ENCODE results near the gene RNF212B.

Gene RNF212B

DNA sequence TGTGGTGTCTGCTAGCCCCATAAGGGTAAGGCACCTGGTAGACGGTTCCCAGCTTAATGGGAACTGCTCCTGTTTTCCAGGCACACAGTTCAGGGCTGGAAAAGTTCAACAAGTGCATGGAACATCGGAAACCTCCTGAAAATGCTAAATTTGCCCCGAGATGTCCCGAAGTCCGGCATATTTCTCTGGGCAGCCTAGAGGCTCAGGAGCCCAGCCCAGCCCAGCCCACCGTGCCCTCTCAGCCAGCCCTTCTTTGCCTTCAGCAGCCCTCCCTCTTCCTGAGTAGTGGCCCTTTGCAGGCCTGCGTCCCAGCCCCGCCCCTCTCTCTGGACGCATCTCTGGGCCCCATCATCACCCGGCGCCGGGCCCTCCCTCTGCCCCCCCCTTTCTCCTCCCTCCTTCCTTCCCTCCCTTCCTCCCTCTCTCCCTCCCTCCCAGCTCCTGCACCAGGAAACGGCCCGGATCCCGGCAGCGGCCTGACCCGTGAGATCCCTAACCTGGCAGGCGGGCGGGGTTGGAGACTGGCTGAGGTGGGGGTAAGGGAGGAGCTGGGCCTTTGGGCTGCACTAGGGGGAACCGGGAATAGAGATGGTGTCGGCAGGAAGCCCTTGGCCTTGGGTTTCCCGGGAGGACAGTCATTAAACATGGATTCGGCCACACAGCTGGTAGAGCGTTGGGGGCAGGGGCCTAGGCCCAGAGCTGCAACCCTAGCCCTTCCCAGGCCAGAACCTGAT, 68.8 kb downstream of the RNF212B start, which contains the start of gene BCL2L2:
Gene BCL2L2, plus strand, starts transcription at position 422 of the 734 bp plus-strand sequence. CDS start 935 bp downstream, outside the sequence.
- DNase-seq (ENCODE audit: low read depth, low spot score) = no peak
- Histone ChIP-seq H3K27me3 (ENCODE audit: control insufficient read depth, insufficient read depth, low read length) (peaks cover 2% of the 10 kb centered on the region; the same call in 1 of the 2 replicates), H3K4me1 (ENCODE audit: control insufficient read depth, insufficient read depth, low read length) (no peaks in the 10 kb centered on the region), H3K27ac (ENCODE audit: low read length) (no peak within 1 kb of the TSS), H3K36me3 (ENCODE audit: control insufficient read depth, insufficient read depth, low read length) (peaks cover 7% of the 10 kb centered on the region; the same call in 1 of the 2 replicates), H3K4me3 (ENCODE audit: low read length) (peak within 1 kb of the TSS; percentile 83), H3K9me3 (ENCODE audit: control insufficient read depth, insufficient read depth, low read length) (no peaks in the 10 kb centered on the region)
- WGBS (ENCODE audit: insufficient coverage, insufficient read length) = no CpG with 5 or more reads among the region's 24 CpGs

DNA sequence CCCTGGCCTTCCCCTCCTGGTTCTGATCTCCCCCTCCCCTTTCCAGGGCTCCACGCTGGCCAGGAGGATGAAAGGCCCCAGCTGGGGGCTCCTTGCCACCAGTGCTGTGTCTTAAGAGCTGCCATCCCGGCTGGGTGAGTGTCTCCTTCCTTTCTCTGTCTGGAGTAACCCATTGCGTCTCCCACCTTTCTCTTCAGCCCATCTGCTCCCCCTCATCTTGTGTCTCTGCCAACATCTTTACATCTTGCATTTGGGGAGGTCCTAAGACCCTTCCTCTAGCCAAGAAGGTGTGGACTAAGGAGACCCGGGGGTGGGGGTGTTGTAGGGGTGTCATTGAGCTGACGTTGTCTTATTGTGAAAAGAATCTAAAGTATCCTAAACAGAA, 69.4 kb downstream of the RNF212B start:
- no CpG with 5 or more reads among the region's 5 CpGs for WGBS (ENCODE audit: insufficient coverage, insufficient read length)
- no peak overlapping the region for H3K27ac ChIP-seq (ENCODE audit: low read length)
- DNase-seq (ENCODE audit: low read depth, low spot score) = no peak
- peaks cover 2% of the 10 kb centered on the region; the same call in 1 of the 2 replicates for H3K27me3 ChIP-seq (ENCODE audit: control insufficient read depth, insufficient read depth, low read length)
- no peaks in the 10 kb centered on the region for H3K4me1 ChIP-seq (ENCODE audit: control insufficient read depth, insufficient read depth, low read length)
- peak overlapping the region; percentile 83 for H3K4me3 ChIP-seq (ENCODE audit: low read length)
- H3K36me3 ChIP-seq (ENCODE audit: control insufficient read depth, insufficient read depth, low read length) = peaks cover 7% of the 10 kb centered on the region; the same call in 1 of the 2 replicates
- H3K9me3 ChIP-seq (ENCODE audit: control insufficient read depth, insufficient read depth, low read length) = no peaks in the 10 kb centered on the region

DNA sequence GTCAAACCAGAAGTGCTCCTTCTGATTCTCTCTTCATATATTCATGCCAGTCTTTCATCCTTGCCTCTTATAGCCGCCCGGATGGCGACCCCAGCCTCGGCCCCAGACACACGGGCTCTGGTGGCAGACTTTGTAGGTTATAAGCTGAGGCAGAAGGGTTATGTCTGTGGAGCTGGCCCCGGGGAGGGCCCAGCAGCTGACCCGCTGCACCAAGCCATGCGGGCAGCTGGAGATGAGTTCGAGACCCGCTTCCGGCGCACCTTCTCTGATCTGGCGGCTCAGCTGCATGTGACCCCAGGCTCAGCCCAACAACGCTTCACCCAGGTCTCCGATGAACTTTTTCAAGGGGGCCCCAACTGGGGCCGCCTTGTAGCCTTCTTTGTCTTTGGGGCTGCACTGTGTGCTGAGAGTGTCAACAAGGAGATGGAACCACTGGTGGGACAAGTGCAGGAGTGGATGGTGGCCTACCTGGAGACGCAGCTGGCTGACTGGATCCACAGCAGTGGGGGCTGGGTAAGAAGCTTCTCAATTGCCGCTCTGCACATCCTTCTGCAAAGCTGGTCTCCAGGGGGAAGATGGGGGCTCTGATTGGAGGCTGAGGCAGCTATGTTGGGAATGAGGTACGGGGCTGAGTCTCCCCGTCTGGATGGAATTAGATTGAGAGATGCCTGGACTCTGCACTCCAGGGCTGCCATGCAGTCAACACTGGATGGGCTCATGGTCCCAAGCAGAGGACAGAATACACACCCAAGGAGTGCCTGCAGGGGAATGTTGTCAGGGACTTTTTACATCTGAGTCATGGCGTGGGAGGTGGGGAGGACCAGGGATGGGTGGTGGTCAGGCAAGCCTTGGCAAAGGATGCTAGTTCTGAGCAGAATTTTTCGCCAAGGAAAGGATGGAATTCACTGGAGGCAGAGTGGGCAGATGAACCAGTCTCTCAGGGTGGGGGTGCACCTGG, 70.2 kb downstream of the RNF212B start:
- no peaks in the 10 kb centered on the region for H3K4me1 ChIP-seq (ENCODE audit: control insufficient read depth, insufficient read depth, low read length)
- H3K27ac ChIP-seq (ENCODE audit: low read length) = no peak overlapping the region
- no peaks in the 10 kb centered on the region for H3K9me3 ChIP-seq (ENCODE audit: control insufficient read depth, insufficient read depth, low read length)
- H3K36me3 ChIP-seq (ENCODE audit: control insufficient read depth, insufficient read depth, low read length) = peaks cover 7% of the 10 kb centered on the region; the same call in 1 of the 2 replicates
- DNase-seq (ENCODE audit: low read depth, low spot score) = no peak
- H3K27me3 ChIP-seq (ENCODE audit: control insufficient read depth, insufficient read depth, low read length) = peaks cover 2% of the 10 kb centered on the region; the same call in 1 of the 2 replicates
- H3K4me3 ChIP-seq (ENCODE audit: low read length) = no peak overlapping the region
- WGBS (ENCODE audit: insufficient coverage, insufficient read length) = no CpG with 5 or more reads among the region's 22 CpGs

DNA sequence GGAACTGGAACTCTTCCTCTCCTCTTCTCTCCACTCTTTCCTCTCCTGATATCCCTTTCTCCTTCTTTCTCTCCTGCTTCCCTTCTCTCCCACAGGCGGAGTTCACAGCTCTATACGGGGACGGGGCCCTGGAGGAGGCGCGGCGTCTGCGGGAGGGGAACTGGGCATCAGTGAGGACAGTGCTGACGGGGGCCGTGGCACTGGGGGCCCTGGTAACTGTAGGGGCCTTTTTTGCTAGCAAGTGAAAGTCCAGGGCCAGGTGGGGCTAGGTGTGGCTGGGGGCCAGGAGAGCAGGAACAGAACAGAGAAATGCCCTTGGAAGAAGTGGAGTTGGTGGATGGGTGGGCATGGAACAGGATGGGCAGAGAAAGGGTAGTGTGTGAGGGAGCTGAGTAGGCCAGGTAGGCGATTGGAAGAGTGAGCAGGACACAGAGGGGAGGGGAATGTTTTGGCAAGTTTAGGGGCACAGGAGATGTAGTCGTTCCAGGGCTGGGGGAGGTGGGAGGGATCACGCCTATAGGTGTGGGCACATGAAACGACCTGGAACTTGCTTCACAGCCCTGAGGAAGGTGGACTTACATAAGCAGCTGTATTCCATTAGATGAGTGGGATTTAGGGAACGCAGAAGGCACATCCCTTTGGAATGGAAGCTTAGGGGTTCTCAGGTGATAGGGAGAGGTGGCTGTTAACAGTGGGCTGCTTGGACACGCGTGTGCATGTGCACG, 71.1 kb downstream of the RNF212B start:
- H3K36me3 ChIP-seq (ENCODE audit: control insufficient read depth, insufficient read depth, low read length) = peaks cover 7% of the 10 kb centered on the region; the same call in 1 of the 2 replicates
- no CpG with 5 or more reads among the region's 17 CpGs for WGBS (ENCODE audit: insufficient coverage, insufficient read length)
- no peak for DNase-seq (ENCODE audit: low read depth, low spot score)
- no peaks in the 10 kb centered on the region for H3K9me3 ChIP-seq (ENCODE audit: control insufficient read depth, insufficient read depth, low read length)
- no peak overlapping the region for H3K4me3 ChIP-seq (ENCODE audit: low read length)
- H3K27ac ChIP-seq (ENCODE audit: low read length) = no peak overlapping the region
- no peaks in the 10 kb centered on the region for H3K27me3 ChIP-seq (ENCODE audit: control insufficient read depth, insufficient read depth, low read length)
- no peaks in the 10 kb centered on the region for H3K4me1 ChIP-seq (ENCODE audit: control insufficient read depth, insufficient read depth, low read length)

DNA sequence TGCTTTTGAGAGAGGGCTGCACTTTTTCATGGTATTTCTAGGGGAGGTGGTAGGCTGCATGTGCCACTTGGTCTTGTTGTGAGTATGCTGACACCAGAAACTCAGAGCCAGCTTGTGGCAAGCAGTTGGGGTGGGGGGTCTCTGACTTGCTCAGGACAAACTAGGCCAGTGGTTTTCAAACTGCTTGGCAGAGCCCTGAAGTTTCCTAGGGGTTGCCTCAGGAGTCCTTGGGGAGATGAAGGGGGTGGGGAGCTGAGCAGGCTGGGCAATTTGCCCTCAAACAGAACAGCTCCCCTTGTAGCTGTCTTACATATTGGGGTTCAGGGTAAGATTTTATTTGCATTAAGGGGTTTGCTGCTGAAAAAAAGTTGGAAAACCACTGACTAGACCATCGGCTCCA, 72.8 kb downstream of the RNF212B start:
- Histone ChIP-seq H3K27me3 (ENCODE audit: control insufficient read depth, insufficient read depth, low read length) (no peaks in the 10 kb centered on the region), H3K36me3 (ENCODE audit: control insufficient read depth, insufficient read depth, low read length) (peaks cover 7% of the 10 kb centered on the region; the same call in 1 of the 2 replicates), H3K9me3 (ENCODE audit: control insufficient read depth, insufficient read depth, low read length) (no peaks in the 10 kb centered on the region), H3K4me1 (ENCODE audit: control insufficient read depth, insufficient read depth, low read length) (no peaks in the 10 kb centered on the region), H3K4me3 (ENCODE audit: low read length) (no peak overlapping the region), H3K27ac (ENCODE audit: low read length) (no peak overlapping the region)
- no CpG with 5 or more reads among the region's 1 CpG for WGBS (ENCODE audit: insufficient coverage, insufficient read length)
- no peak for DNase-seq (ENCODE audit: low read depth, low spot score)

DNA sequence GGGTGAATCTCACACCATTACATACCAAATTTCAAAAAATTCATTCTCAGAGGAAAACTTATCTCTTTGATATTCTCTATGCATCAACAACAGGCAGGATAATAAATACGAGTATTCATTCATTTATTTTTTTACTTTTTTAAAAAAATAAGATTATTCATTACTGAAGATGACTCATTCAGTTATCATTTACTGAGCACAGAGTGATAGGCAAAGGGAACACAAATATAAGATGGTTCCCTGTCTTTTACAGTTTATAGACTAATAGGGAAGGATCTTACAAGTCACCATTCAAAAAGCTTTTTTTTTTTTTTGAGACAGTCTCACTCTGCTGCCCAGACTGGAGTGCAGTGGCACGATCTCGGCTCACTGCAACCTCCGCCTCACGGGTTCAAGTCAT, 78.6 kb downstream of the RNF212B start:
- WGBS (ENCODE audit: insufficient coverage, insufficient read length) = no CpG with 5 or more reads among the region's 5 CpGs
- H3K4me3 ChIP-seq (ENCODE audit: low read length) = no peak overlapping the region
- no peaks in the 10 kb centered on the region for H3K27me3 ChIP-seq (ENCODE audit: control insufficient read depth, insufficient read depth, low read length)
- no peak overlapping the region for H3K27ac ChIP-seq (ENCODE audit: low read length)
- H3K9me3 ChIP-seq (ENCODE audit: control insufficient read depth, insufficient read depth, low read length) = no peaks in the 10 kb centered on the region
- H3K36me3 ChIP-seq (ENCODE audit: control insufficient read depth, insufficient read depth, low read length) = no peaks in the 10 kb centered on the region
- H3K4me1 ChIP-seq (ENCODE audit: control insufficient read depth, insufficient read depth, low read length) = 0 out of 2 replicates have a peak, but pooled peaks cover 1% of the 10 kb centered on the region
- no peak for DNase-seq (ENCODE audit: low read depth, low spot score)

DNA sequence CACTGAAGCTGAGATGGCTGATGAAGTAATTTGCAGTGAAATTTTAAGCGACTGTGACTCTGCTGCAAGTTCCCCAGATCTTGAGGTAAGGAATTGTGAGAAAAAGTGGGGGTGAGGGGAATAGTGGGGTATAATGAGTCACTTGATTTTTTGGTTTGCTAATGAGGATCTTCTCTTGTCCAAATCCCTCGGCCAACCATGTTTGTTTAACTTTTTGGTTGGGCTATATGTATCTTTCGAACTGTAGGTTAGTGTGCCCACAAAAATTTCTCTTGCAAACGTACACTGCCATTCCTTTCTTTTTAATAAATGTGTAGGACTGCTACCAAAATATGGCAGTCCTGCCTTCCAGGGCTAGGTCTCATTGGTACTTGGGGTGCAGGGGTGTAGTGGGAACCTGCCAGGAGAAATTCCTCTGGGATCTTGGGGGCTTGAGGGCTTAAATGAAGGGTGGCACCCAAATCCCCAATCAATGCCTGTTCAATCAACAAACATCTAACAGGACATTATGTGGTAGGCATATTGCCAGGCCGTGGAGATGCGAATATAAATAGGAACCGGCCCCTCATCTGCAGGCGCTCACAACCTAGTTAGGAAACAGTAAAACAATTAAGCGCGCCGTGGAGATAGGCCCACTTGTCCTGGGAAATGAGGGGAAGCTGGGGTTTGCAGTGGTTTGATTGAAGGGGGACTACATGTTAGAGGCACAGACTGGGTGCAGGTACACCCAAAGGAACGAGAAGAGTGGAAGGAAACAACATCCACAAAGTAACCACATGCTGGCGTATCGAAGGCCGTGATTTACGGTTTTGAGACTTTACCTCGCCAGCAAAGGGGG, 82.2 kb downstream of the RNF212B start:
- no peaks in the 10 kb centered on the region for H3K27me3 ChIP-seq (ENCODE audit: control insufficient read depth, insufficient read depth, low read length)
- peaks cover 17% of the 10 kb centered on the region for H3K36me3 ChIP-seq (ENCODE audit: control insufficient read depth, insufficient read depth, low read length)
- no peak for DNase-seq (ENCODE audit: low read depth, low spot score)
- H3K4me3 ChIP-seq (ENCODE audit: low read length) = peak overlapping the region; percentile 30; the same call in 1 of the 2 replicates
- H3K27ac ChIP-seq (ENCODE audit: low read length) = no peak overlapping the region
- WGBS (ENCODE audit: insufficient coverage, insufficient read length) = no CpG with 5 or more reads among the region's 17 CpGs
- H3K4me1 ChIP-seq (ENCODE audit: control insufficient read depth, insufficient read depth, low read length) = peaks cover 1% of the 10 kb centered on the region; the same call in 1 of the 2 replicates
- no peaks in the 10 kb centered on the region for H3K9me3 ChIP-seq (ENCODE audit: control insufficient read depth, insufficient read depth, low read length)

DNA sequence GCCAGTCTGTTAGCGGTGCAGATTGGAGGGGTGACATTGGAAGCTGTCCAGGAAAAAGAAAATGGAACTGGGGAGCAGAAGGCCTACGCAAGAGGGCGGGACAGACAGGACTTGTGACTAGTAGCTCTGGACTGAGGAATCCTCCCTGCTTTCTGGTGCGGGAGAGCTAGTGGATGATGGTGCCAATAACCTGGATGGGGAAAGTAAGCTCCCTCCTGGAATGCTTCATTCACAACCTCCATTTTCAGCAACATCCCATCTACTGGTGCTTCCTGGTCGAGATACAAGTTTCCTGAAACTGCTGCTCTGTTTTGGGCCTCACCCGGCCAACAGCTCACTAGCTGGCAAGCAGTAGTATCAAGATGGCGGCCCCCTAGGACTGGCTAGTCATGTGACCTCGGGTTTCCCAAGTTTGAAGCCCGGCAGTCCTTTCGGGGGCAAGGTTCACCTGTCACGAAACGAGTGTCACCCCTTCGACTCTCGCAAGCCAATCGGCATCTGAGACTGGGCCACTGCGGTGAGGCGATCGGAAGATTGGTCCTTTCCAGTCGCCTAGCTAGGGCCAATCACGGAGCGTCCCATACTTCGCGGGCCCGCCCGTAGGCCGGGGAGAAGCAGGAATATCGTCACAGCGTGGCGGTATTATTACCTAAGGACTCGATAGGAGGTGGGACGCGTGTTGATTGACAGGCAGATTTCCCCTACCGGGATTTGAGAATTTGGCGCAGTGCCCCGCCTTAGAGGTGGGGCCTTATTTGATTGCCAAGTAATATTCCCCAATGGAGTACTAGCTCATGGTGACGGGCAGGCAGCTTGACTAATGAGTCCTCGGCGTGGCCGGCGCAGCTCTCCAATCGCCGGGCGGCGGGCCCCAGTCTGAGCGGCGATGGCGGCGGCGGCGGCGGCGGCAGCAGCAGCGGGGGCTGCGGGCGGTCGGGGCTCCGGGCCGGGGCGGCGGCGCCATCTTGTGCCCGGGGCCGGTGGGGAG, 83.1 kb downstream of the RNF212B start, which contains the start of gene PABPN1:
Gene PABPN1, plus strand, starts transcription at position 874 of the 988 bp plus-strand sequence. Its CDS starts 13 bp downstream, at position 887.
- H3K36me3 ChIP-seq (ENCODE audit: control insufficient read depth, insufficient read depth, low read length) = peaks cover 18% of the 10 kb centered on the region
- WGBS (ENCODE audit: insufficient coverage, insufficient read length) = no CpG with 5 or more reads among the region's 63 CpGs

More for the DNA sequence above, 83.1 kb downstream of the RNF212B start, which contains the start of gene PABPN1:
- H3K27ac ChIP-seq (ENCODE audit: low read length) = no peak within 1 kb of the TSS
- no peaks in the 10 kb centered on the region for H3K27me3 ChIP-seq (ENCODE audit: control insufficient read depth, insufficient read depth, low read length)
- no peaks in the 10 kb centered on the region for H3K9me3 ChIP-seq (ENCODE audit: control insufficient read depth, insufficient read depth, low read length)
- H3K4me3 ChIP-seq (ENCODE audit: low read length) = peak within 1 kb of the TSS; percentile 92
- DNase-seq (ENCODE audit: low read depth, low spot score) = peak; percentile 99
- peaks cover 1% of the 10 kb centered on the region; the same call in 1 of the 2 replicates for H3K4me1 ChIP-seq (ENCODE audit: control insufficient read depth, insufficient read depth, low read length)
